ENCODE data around the gene LRRC31.

- TF ChIP-seq EP300 (IDR thresholded peaks at IDR 0.05; ENCODE audit: borderline replicate concordance in 1 of 2, low read depth in 1 of 2, low read length in 1 of 2) (no peak), YY1 (IDR thresholded peaks at IDR 0.05; ENCODE audit: low read depth) (no peak), CTCF (IDR thresholded peaks at IDR 0.05) (no peak), TAF1 (IDR thresholded peaks at IDR 0.05; ENCODE audit: borderline replicate concordance, low read depth, low read length) (no peak), IRF3 (IDR thresholded peaks at IDR 0.05; ENCODE audit: low read depth, low read length) (no peak), POLR2AphosphoS5 (IDR thresholded peaks at IDR 0.05; ENCODE audit: low read depth, low read length) (no peak), RAD21 (IDR thresholded peaks at IDR 0.05; ENCODE audit: low read length) (no peak), FOXM1 (IDR thresholded peaks at IDR 0.05; ENCODE audit: low read depth) (no peak), GABPA (IDR thresholded peaks at IDR 0.05; ENCODE audit: low read depth) (no peak)
Measured at GRCh38 chr3:169861871-169862270, 7.9 kb downstream of the LRRC31 start.

Data from SK-N-SH (cell line).